NT2/D1 (cell line): ENCODE data around the gene FRMD8.

Experiments
- DNase-seq: peaks from one replicate; pipeline ENCODE4 v3.0.0-alpha.2; 2011; ENCODE audit warnings: low read depth, low spot score
- H3K27me3 ChIP-seq: 2 replicates; pipeline ENCODE4 v1.6.0; 2011; ENCODE audit warnings: mild to moderate bottlenecking; ENCODE audit not compliant: insufficient read length, insufficient read depth
- H3K36me3 ChIP-seq: 2 replicates; pipeline ENCODE4 v1.6.1; 2011; ENCODE audit warnings: mild to moderate bottlenecking, low read length, mixed read lengths; ENCODE audit not compliant: insufficient read depth, insufficient read length
- H3K4me1 ChIP-seq: 2 replicates; pipeline ENCODE4 v1.5.1; 2011; ENCODE audit not compliant: insufficient read depth, insufficient read length
- H3K4me3 ChIP-seq: 2 replicates; pipeline ENCODE4 v1.5.1; 2011; ENCODE audit warnings: low read depth; ENCODE audit not compliant: insufficient read length
- H3K9ac ChIP-seq: 2 replicates; pipeline ENCODE4 v1.6.0; 2011; ENCODE audit warnings: low read depth; ENCODE audit not compliant: insufficient read length
- H3K9me3 ChIP-seq: 2 replicates; pipeline ENCODE4 v1.5.1; 2011; ENCODE audit warnings: mild to moderate bottlenecking, low read length; ENCODE audit not compliant: insufficient read depth
- SUZ12 ChIP-seq: IDR thresholded peaks from 2 replicates; pipeline ENCODE4 v1.6.1; 2011; ENCODE audit not compliant: insufficient read length, insufficient read depth; ENCODE audit errors: extremely low read depth
- YY1 ChIP-seq: IDR thresholded peaks from 2 replicates; pipeline ENCODE4 v1.6.1; 2011; ENCODE audit not compliant: insufficient read length, insufficient read depth
- ZNF274 ChIP-seq: IDR thresholded peaks from 2 replicates; pipeline ENCODE4 v1.6.1; 2011; ENCODE audit warnings: mild to moderate bottlenecking, low read depth, low read length

Gene FRMD8

GRCh38 chr11:65362320-65362931 lies 24.0 kb upstream of the FRMD8 start:
- Histone ChIP-seq H3K9me3 (no peaks in the 10 kb centered on the region), H3K4me1 (peaks cover 5% of the 10 kb centered on the region), H3K9ac (no peak overlapping the region), H3K4me3 (no peak overlapping the region), H3K36me3 (no peaks in the 10 kb centered on the region), H3K27me3 (peaks cover 5% of the 10 kb centered on the region)
- no peak for TF ChIP-seq SUZ12
- no peak for TF ChIP-seq YY1
- TF ChIP-seq ZNF274 = no peak
- no peak for DNase-seq

- peaks cover 4% of the 10 kb centered on the region for H3K27me3 ChIP-seq
- no peak overlapping the region for H3K9ac ChIP-seq
- H3K4me1 ChIP-seq = peaks cover 4% of the 10 kb centered on the region
- H3K4me3 ChIP-seq = no peak overlapping the region
- DNase-seq = no peak
- H3K9me3 ChIP-seq = no peaks in the 10 kb centered on the region
- no peak for TF ChIP-seq SUZ12
- TF ChIP-seq YY1 = no peak
- TF ChIP-seq ZNF274 = no peak
- H3K36me3 ChIP-seq = no peaks in the 10 kb centered on the region
These were observed 23.5 kb upstream of the FRMD8 start for GRCh38 chr11:65362966-65363365.

- H3K9ac ChIP-seq = no peak overlapping the region
- H3K4me1 ChIP-seq = no peaks in the 10 kb centered on the region
- no peaks in the 10 kb centered on the region for H3K36me3 ChIP-seq
- no peaks in the 10 kb centered on the region for H3K27me3 ChIP-seq
- TF ChIP-seq ZNF274 (no peak), YY1 (no peak), SUZ12 (no peak)
- H3K9me3 ChIP-seq = no peaks in the 10 kb centered on the region
- H3K4me3 ChIP-seq = no peak overlapping the region
- no peak for DNase-seq
These were observed 22.7 kb upstream of the FRMD8 start for GRCh38 chr11:65363770-65364169.

- peak overlapping the region; percentile 22 for H3K9ac ChIP-seq
- H3K9me3 ChIP-seq = no peaks in the 10 kb centered on the region
- no peak overlapping the region for H3K4me3 ChIP-seq
- H3K27me3 ChIP-seq = no peaks in the 10 kb centered on the region
- no peaks in the 10 kb centered on the region for H3K4me1 ChIP-seq
- peak; percentile 70 for DNase-seq
- TF ChIP-seq YY1 (no peak), SUZ12 (no peak), ZNF274 (no peak)
- no peaks in the 10 kb centered on the region for H3K36me3 ChIP-seq
These were observed 20.1 kb upstream of the FRMD8 start for GRCh38 chr11:65366340-65366773.

GRCh38 chr11:65370659-65371049 lies 15.8 kb upstream of the FRMD8 start:
- TF ChIP-seq SUZ12 (no peak), YY1 (no peak), ZNF274 (no peak)
- no peak for DNase-seq
- H3K4me3 ChIP-seq = no peak overlapping the region
- no peaks in the 10 kb centered on the region for H3K36me3 ChIP-seq
- H3K27me3 ChIP-seq = no peaks in the 10 kb centered on the region
- H3K4me1 ChIP-seq = peaks cover 3% of the 10 kb centered on the region
- H3K9me3 ChIP-seq = no peaks in the 10 kb centered on the region
- H3K9ac ChIP-seq = no peak overlapping the region

- no peak for DNase-seq
- Histone ChIP-seq H3K4me1 (peaks cover 14% of the 10 kb centered on the region), H3K36me3 (no peaks in the 10 kb centered on the region), H3K9me3 (no peaks in the 10 kb centered on the region), H3K27me3 (no peaks in the 10 kb centered on the region), H3K9ac (no peak overlapping the region), H3K4me3 (no peak overlapping the region)
- no peak for TF ChIP-seq SUZ12
- TF ChIP-seq ZNF274 = no peak
- TF ChIP-seq YY1 = no peak
These were observed 12.4 kb upstream of the FRMD8 start for GRCh38 chr11:65373839-65374580.

- H3K4me3 ChIP-seq = no peak overlapping the region
- no peak overlapping the region for H3K9ac ChIP-seq
- H3K36me3 ChIP-seq = no peaks in the 10 kb centered on the region
- TF ChIP-seq YY1 = no peak
- TF ChIP-seq ZNF274 = no peak
- TF ChIP-seq SUZ12 = no peak
- no peak for DNase-seq
- H3K4me1 ChIP-seq = peaks cover 14% of the 10 kb centered on the region
- H3K9me3 ChIP-seq = no peaks in the 10 kb centered on the region
- H3K27me3 ChIP-seq = no peaks in the 10 kb centered on the region
These were observed 11.4 kb upstream of the FRMD8 start for GRCh38 chr11:65375012-65375411.
